Islet precursor cell (in vitro differentiated cells): ENCODE measurements around the gene OR13D1.
"Not testable (repeated sequence)": the region's sequence is repeated elsewhere in the genome, so short reads cannot be mapped to it uniquely, and the experiment has no call there.

Experiments
- DNase-seq: peaks from one replicate; pipeline ENCODE4 v3.0.0-alpha.2; 2018

The OR13D1 gene, protein sequence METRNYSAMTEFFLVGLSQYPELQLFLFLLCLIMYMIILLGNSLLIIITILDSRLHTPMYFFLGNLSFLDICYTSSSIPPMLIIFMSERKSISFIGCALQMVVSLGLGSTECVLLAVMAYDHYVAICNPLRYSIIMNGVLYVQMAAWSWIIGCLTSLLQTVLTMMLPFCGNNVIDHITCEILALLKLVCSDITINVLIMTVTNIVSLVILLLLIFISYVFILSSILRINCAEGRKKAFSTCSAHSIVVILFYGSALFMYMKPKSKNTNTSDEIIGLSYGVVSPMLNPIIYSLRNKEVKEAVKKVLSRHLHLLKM

GRCh38 chr9:104694218-104694617 is at the start of gene OR13D1:
Gene OR13D1 (plus strand): TSS chr9:104694518. CDS start chr9:104694518, 0 bp downstream.
- no peak for DNase-seq

DNA sequence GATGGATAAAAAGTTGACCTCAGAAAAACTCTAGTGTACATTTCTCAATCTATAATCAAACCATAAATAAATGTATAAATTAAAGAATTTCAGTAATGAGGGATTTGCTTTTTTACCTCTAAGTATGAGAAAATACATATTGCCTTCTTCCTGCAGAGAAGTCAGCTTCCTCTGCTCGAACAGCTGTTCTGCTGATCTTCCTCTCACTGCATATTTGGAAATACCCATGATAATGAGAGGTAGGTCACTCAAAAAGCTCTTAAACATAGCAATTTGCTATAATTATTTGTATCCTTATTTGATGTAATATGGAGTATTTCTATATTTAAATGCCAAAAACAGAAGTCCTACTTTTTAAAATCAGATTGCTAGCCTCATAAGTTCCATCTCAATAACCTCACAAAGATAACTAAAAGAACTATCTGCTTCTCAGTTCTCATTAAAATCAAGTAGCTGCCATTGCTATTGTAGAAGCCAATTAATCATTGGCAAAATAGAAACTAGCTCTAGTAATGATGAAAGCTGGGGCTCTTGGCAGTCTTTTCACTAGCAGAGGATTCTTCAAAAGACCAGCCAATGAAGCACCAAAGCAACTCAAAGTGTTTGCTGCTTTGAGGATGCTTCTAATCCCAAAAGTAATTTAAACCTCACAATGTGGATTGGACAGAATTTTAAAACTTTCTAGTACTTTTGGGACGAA is 35.7 kb upstream of the OR13D1 start:
- DNase-seq, result no peak

- DNase-seq, result no peak
Observed at GRCh38 chr9:104675611-104676010, 18.7 kb upstream of the OR13D1 start.

- DNase-seq, result no peak
Observed at GRCh38 chr9:104682642-104683041, 11.7 kb upstream of the OR13D1 start.

- no peak for DNase-seq
Observed at GRCh38 chr9:104686081-104686480, 8.2 kb upstream of the OR13D1 start.

DNA sequence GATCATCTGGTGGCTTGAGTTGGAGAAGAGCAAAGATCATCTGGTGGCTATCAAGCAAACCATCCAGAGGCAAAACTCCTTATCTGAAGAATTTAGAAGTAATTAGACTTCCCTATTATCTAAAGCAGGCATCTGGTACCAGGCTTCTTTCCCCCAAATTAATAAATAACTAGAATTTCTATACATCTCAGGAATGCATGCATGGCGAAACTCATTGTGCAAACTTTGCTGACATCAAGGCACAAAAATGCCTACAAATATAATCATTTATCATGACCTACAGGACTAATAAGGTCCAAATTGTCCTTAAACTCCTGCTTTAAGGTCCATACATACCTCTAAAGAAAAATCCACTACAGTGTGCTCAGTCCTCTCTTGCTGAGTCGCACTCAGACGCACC is 6.0 kb downstream of the OR13D1 start:
- DNase-seq, result no peak

GRCh38 chr9:104708737-104709136 is 14.4 kb downstream of the OR13D1 start:
- not testable (repeated sequence) for DNase-seq

DNA sequence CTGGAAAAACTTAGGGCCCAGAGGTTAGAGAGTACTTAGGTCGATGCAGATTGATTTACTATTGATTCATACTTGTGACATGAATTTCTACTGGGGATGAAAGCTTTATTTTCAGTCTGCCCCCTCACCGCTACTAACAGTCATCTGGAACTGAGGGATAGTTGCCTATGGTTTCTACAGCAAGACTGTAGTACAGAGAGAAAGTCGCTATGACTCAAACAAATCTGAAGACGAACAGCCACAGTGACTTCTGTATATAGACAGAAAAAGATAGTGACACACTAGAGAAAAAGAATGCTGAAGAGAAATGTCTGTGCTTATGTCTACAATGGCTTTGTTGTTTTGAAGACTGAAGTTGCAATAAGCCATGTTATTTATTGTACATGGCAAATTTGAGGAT is 17.3 kb downstream of the OR13D1 start:
- DNase-seq, result no peak

GRCh38 chr9:104725014-104725413 is 30.7 kb downstream of the OR13D1 start:
- no peak for DNase-seq

- no peak for DNase-seq
Observed at GRCh38 chr9:104738452-104738851, 44.1 kb downstream of the OR13D1 start.

- DNase-seq, result no peak
Observed at GRCh38 chr9:104740621-104741020, 46.3 kb downstream of the OR13D1 start.

- DNase-seq, result no peak
Observed at GRCh38 chr9:104743376-104743985, 49.2 kb downstream of the OR13D1 start.
